Measurements from ENCODE around the gene ADGRA1. TPM values are rescaled to one million over a fixed set of nuclear protein-coding genes. Genes with fewer than 3 reads are reported as not detected.
"Not testable (repeated sequence)": the region's sequence is repeated elsewhere in the genome, so short reads cannot be mapped to it uniquely, and the experiment has no call there.

ADGRA1 gene
- total RNA-seq, 3 donors from 2014 or later: 0.10 TPM; not detected in 2

- intact Hi-C loops (cut with DNase I, micrococcal nuclease): no loop called here
- Histone ChIP-seq H3K36me3 (ENCODE audit: low read depth) (no peaks in the 10 kb centered on the region), H3K4me3 (no peak overlapping the region), H3K9me3 (no peaks in the 10 kb centered on the region), H3K4me1 (ENCODE audit: low read depth) (no peaks in the 10 kb centered on the region)
- ATAC-seq: no peak
- no peak for DNase-seq
- no peak for TF ChIP-seq CTCF (IDR thresholded peaks at IDR 0.05)
These were observed 55.8 kb downstream of the ADGRA1 start for GRCh38 chr10:133143546-133143945.

DNA sequence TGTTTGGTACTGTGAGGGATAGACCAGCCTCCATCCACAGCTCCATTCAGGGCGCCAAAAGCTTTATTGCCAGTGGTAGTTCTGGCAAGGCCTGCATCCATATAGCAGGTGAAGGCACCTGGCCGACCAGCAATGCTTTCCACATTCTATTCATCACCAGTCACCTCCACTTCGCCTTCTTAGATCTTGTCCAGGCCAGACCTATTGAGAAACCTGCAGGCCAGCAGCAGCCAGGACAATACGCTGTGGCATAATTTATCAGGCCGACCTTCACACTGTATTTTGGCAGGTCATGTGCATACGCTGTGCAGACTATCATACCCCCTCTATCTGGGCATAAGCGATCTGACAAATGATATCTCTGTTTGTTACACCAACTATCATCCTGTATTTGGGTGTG lies 57.0 kb downstream of the ADGRA1 start:
- Histone ChIP-seq H3K4me3 (no peak overlapping the region), H3K36me3 (ENCODE audit: low read depth) (no peaks in the 10 kb centered on the region), H3K9me3 (no peaks in the 10 kb centered on the region), H3K4me1 (ENCODE audit: low read depth) (no peaks in the 10 kb centered on the region)
- ATAC-seq (no peak), DNase-seq (peak in 1 of 3 donors; percentile 14)
- no peak for TF ChIP-seq CTCF (IDR thresholded peaks at IDR 0.05)
- intact Hi-C loops (cut with DNase I, micrococcal nuclease): no loop called here

- no peak for ATAC-seq
- Histone ChIP-seq H3K9me3 (no peaks in the 10 kb centered on the region), H3K4me3 (no peak overlapping the region), H3K36me3 (ENCODE audit: low read depth) (no peaks in the 10 kb centered on the region), H3K4me1 (ENCODE audit: low read depth) (no peaks in the 10 kb centered on the region)
- TF ChIP-seq CTCF (IDR thresholded peaks at IDR 0.05): no peak
- no peak for DNase-seq
- intact Hi-C loops (cut with DNase I, micrococcal nuclease): no loop called here
These were observed 62.5 kb downstream of the ADGRA1 start for GRCh38 chr10:133150226-133150625.

GRCh38 chr10:133150656-133151055 lies 62.9 kb downstream of the ADGRA1 start:
- DNase-seq (peak in 1 of 3 donors; percentile 12), ATAC-seq (no peak)
- Histone ChIP-seq H3K9me3 (no peaks in the 10 kb centered on the region), H3K4me3 (no peak overlapping the region), H3K36me3 (ENCODE audit: low read depth) (no peaks in the 10 kb centered on the region), H3K4me1 (ENCODE audit: low read depth) (no peaks in the 10 kb centered on the region)
- TF ChIP-seq CTCF (IDR thresholded peaks at IDR 0.05): no peak
- intact Hi-C loops (cut with DNase I, micrococcal nuclease): no loop called here

DNA sequence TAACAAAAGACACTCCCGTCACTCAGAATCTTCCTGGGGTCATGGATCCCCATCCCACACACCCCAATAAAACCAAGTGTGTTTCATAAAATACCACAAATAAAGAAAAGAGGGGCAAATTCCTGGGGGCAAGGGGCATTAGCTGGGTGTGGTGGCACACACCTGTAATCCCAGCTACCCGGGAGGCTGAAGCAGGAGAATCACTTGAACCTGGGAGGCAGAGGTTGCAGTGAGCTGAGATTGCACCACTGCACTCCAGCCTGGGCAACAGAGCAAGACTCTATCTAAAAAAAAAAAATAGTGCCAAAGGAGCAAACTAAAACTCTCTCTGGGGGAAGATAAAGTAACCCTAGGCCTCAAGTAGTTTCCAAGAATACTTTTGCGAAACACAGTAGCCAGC lies 63.3 kb downstream of the ADGRA1 start:
- H3K4me3 ChIP-seq; intact Hi-C loops (cut with DNase I, micrococcal nuclease); H3K36me3 ChIP-seq (ENCODE audit: low read depth); ATAC-seq; H3K4me1 ChIP-seq (ENCODE audit: low read depth); DNase-seq; H3K9me3 ChIP-seq: not testable (repeated sequence)

GRCh38 chr10:133151543-133151972 lies 63.8 kb downstream of the ADGRA1 start:
- Histone ChIP-seq H3K4me1 (ENCODE audit: low read depth) (no peaks in the 10 kb centered on the region), H3K9me3 (no peaks in the 10 kb centered on the region), H3K4me3 (no peak overlapping the region), H3K36me3 (ENCODE audit: low read depth) (no peaks in the 10 kb centered on the region)
- DNase-seq (no peak), ATAC-seq (no peak)
- no peak for TF ChIP-seq CTCF (IDR thresholded peaks at IDR 0.05)
- intact Hi-C loops (cut with DNase I, micrococcal nuclease): no loop called here

Data from mucosa of descending colon (tissue), 3 donors.